MCF 10A (cell line): ENCODE results near the gene RPUSD4. TPM values are rescaled to one million over a fixed set of nuclear protein-coding genes. Genes with fewer than 3 reads are reported as not detected.

Experiments used
- BruUV-seq: library from RNA; stranded (reverse); fragments of 400-500 nt; replicated peaks from 2 replicates; lab custom pipeline; 2021; lab: Mats Ljungman, UMichigan
- CTCF ChIA-PET: fragments of 300-600 bp; sonication (Branson Sonifier 250); formaldehyde crosslinking; extraction: SDS; loops from one replicate; lab custom pipeline; 2021; ENCODE audit warnings: antibody characterized with exemption, inconsistent platforms; lab: Yijun Ruan, JAX
- POLR2A ChIA-PET: fragments of 300-600, 350-650 bp; sonication (Branson Sonifier 250); formaldehyde crosslinking; extraction: SDS; loops from one replicate; lab custom pipeline; 2020; ENCODE audit warnings: antibody characterized with exemption, inconsistent platforms; lab: Yijun Ruan, JAX
- DNase-seq: peaks from one replicate; pipeline ENCODE4 v3.0.0-alpha.2; 2018; ENCODE audit not compliant: unreplicated experiment
- H3K27ac Mint-ChIP-seq: one replicate; pipeline ENCODE4 v1.8.0; 2022; ENCODE audit warnings: mild to moderate bottlenecking, low read depth, mixed read lengths; ENCODE audit not compliant: unreplicated experiment
- H3K27me3 Mint-ChIP-seq: one replicate; pipeline ENCODE4 v1.8.0; 2022; ENCODE audit warnings: mixed read lengths; ENCODE audit not compliant: insufficient read depth, unreplicated experiment
- H3K36me3 Mint-ChIP-seq: one replicate; pipeline ENCODE4 v1.8.0; 2022; ENCODE audit warnings: mild to moderate bottlenecking, moderate library complexity, mixed read lengths; ENCODE audit not compliant: insufficient read depth, unreplicated experiment
- H3K4me1 Mint-ChIP-seq: one replicate; pipeline ENCODE4 v1.8.0; 2022; ENCODE audit warnings: mixed read lengths; ENCODE audit not compliant: insufficient read depth, unreplicated experiment
- H3K4me3 Mint-ChIP-seq: one replicate; pipeline ENCODE4 v1.8.0; 2022; ENCODE audit warnings: mild to moderate bottlenecking, moderate library complexity, mixed read lengths; ENCODE audit not compliant: unreplicated experiment
- H3K9me3 Mint-ChIP-seq: one replicate; pipeline ENCODE4 v1.8.0; 2022; ENCODE audit warnings: mixed read lengths; ENCODE audit not compliant: unreplicated experiment
- CTCF ChIP-seq: fragments of 200-600 bp; IDR thresholded peaks from one replicate; pipeline ENCODE4 v1.8.0; 2022; ENCODE audit warnings: antibody characterized with exemption, mild to moderate bottlenecking; ENCODE audit not compliant: unreplicated experiment
- intact Hi-C: fragments of 100-400 bp; cut with micrococcal nuclease; formaldehyde crosslinking; loops from 2 replicates; pipeline ENCODE4 v1.14.1; 2022
- total RNA-seq: library from RNA; stranded (reverse); gene quantifications from 2 replicates; pipeline ENCODE4 v1.2.3, GENCODE V29; 2022

RPUSD4 gene
- total RNA-seq, 1 experiment from 2014 or later = 26.7 TPM

GRCh38 chr11:126224647-126225294, 13.3 kb upstream of the RPUSD4 start:
- TF ChIP-seq CTCF = no peak
- no peak overlapping the region for H3K4me3 Mint-ChIP-seq
- ChIA-PET CTCF (interaction anchor here (0.5 to 1.0 kb wide), 2 partner anchors 25 to 1367 kb away, joined by 3 read pairs; no protein-coding TSS in a partner anchor), POLR2A (interaction anchor here (1.1 kb wide), 1 partner anchor 14 kb away, joined by 4 read pairs; the partner anchor contains the start of genes FAM118B and RPUSD4)
- no peak overlapping the region for H3K27ac Mint-ChIP-seq
- BruUV-seq = no TSS peak
- no peaks in the 10 kb centered on the region for H3K9me3 Mint-ChIP-seq
- no peaks in the 10 kb centered on the region for H3K27me3 Mint-ChIP-seq
- peaks cover 7% of the 10 kb centered on the region for H3K4me1 Mint-ChIP-seq
- peaks cover 7% of the 10 kb centered on the region for H3K36me3 Mint-ChIP-seq
- intact Hi-C loops = no loop called here
- DNase-seq = no peak

- no peaks in the 10 kb centered on the region for H3K27me3 Mint-ChIP-seq
- DNase-seq = no peak
- H3K4me1 Mint-ChIP-seq = peaks cover 7% of the 10 kb centered on the region
- CTCF ChIA-PET = interaction anchor here (0.6 to 1.2 kb wide), 2 partner anchors 22 to 37 kb away, joined by 3 read pairs; no protein-coding TSS in a partner anchor
- no peak for TF ChIP-seq CTCF
- H3K27ac Mint-ChIP-seq = no peak overlapping the region
- POLR2A ChIA-PET = interaction anchor here (0.9 kb wide), 1 partner anchor 50 kb away, joined by 3 read pairs; the partner anchor contains the start of genes FOXRED1 and SRPRA
- peaks cover 7% of the 10 kb centered on the region for H3K36me3 Mint-ChIP-seq
- no peaks in the 10 kb centered on the region for H3K9me3 Mint-ChIP-seq
- BruUV-seq = no TSS peak
- no peak overlapping the region for H3K4me3 Mint-ChIP-seq
- intact Hi-C loops = no loop called here
These were observed 8.1 kb upstream of the RPUSD4 start for GRCh38 chr11:126219547-126219946.

GRCh38 chr11:126217491-126217890, 6.0 kb upstream of the RPUSD4 start:
- Mint-ChIP-seq H3K4me1 (peaks cover 6% of the 10 kb centered on the region), H3K36me3 (peaks cover 7% of the 10 kb centered on the region), H3K9me3 (no peaks in the 10 kb centered on the region), H3K4me3 (no peak overlapping the region), H3K27ac (no peak overlapping the region), H3K27me3 (no peaks in the 10 kb centered on the region)
- CTCF ChIA-PET = no interaction called here
- intact Hi-C loops = no loop called here
- no peak for TF ChIP-seq CTCF
- no TSS peak for BruUV-seq
- no peak for DNase-seq
- POLR2A ChIA-PET = interaction anchor here (0.5 to 1.3 kb wide), 3 partner anchors 51 to 1267 kb away, joined by 3 read pairs; partner anchors contain the start of genes FOXRED1, SRPRA and TIRAP

GRCh38 chr11:126216526-126217305, 5.3 kb upstream of the RPUSD4 start:
- ChIA-PET CTCF (no interaction called here), POLR2A (interaction anchor here (1.2 to 1.3 kb wide), 2 partner anchors 52 to 66 kb away, joined by 3 read pairs; partner anchors contain the start of genes FOXRED1, SRPRA and TIRAP)
- DNase-seq = no peak
- intact Hi-C loops = no loop called here
- no peaks in the 10 kb centered on the region for H3K9me3 Mint-ChIP-seq
- H3K27me3 Mint-ChIP-seq = no peaks in the 10 kb centered on the region
- H3K4me1 Mint-ChIP-seq = peaks cover 8% of the 10 kb centered on the region
- no peak overlapping the region for H3K27ac Mint-ChIP-seq
- no peak for TF ChIP-seq CTCF
- H3K36me3 Mint-ChIP-seq = peaks cover 7% of the 10 kb centered on the region
- no TSS peak for BruUV-seq
- H3K4me3 Mint-ChIP-seq = no peak overlapping the region
